SK-N-SH (cell line): ENCODE results near the gene PCDHGA1.

ENCODE experiments used
- CTCF ChIP-seq: fragments of 200-600 bp; sonication (generic); IDR thresholded peaks from 2 replicates; pipeline ENCODE4 v1.6.1; 2017; ENCODE audit warnings: antibody characterized with exemption, mild to moderate bottlenecking, moderate library complexity
- EP300 ChIP-seq, 2 experiments: IDR thresholded peaks; 2 replicates each; pipeline versions ENCODE4 v1.4.0 to v1.6.1; 2012; ENCODE audit warnings: borderline replicate concordance in 1 of 2, low read depth in 1 of 2, low read length in 1 of 2
- FOXJ3 ChIP-seq: sonication (generic); formaldehyde crosslinking; IDR thresholded peaks from 2 replicates; pipeline ENCODE4 v1.5.1; 2020; ENCODE audit warnings: mild to moderate bottlenecking, missing genetic modification reagents
- GABPA ChIP-seq: IDR thresholded peaks from 2 replicates; pipeline ENCODE4 v1.4.0; 2012; ENCODE audit warnings: low read depth, mild to moderate bottlenecking
- MXI1 ChIP-seq: IDR thresholded peaks from 2 replicates; pipeline ENCODE4 v1.6.1; 2012; ENCODE audit warnings: mild to moderate bottlenecking, low read depth, low read length, improper control_type of control experiment
- TCF12 ChIP-seq: IDR thresholded peaks from 2 replicates; pipeline ENCODE4 v1.4.0; 2012

DNA sequence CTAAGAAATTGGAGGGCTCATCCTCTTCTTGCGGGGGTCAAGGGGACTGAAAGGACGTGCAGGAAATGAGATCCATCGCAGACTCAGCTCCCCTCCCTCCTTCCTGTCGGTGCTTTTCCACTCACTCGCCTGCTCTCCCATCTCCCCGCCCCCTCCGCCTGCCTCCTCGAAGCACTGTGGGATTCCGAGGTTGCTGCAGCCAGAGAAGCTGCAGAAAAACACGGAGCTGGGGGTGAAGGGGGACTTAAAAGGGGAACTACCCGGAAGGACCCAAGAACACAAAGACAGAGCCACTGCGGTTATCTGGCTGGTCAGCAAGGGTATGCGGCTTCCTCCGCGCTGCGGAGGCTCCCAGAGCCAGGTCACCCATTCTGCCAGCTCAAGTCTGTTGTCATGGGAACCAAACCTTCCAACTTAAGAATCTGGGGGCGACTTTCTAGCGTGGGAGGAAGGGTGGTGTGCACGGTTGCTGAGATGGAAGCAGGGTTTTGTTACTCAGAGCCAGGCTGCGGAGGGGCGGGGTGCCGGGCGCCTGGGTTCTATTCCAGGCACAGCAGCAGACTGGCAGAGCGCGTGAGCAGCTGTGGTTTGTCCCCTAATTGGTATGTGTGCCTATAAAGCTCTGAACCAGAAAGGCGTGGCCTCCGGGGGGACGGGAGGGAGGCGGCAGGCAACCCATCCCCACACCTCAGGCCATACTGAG is 183.5 kb downstream of the PCDHGA1 start:
- no peak for TF ChIP-seq CTCF
- TF ChIP-seq GABPA: peak; percentile 64
- TF ChIP-seq EP300 (IDR thresholded peaks at IDR 0.05; ENCODE audit: borderline replicate concordance in 1 of 2, low read depth in 1 of 2, low read length in 1 of 2): peak in 1 of 2 experiments; percentile 19; a peak in 1 of 4 replicates
- TF ChIP-seq MXI1: 0 out of 2 replicates have a peak, but pooled peaks have one; percentile 35
- TF ChIP-seq FOXJ3 (CRISPR knock-in tag): 0 out of 2 replicates have a peak, but pooled peaks have one; percentile 47
- no peak; the same call in none of the 2 replicates for TF ChIP-seq TCF12
